ENCODE measurements around the gene CLMP. TPM values are rescaled to one million over a fixed set of nuclear protein-coding genes. Genes with fewer than 3 reads are reported as not detected.
"Not testable (repeated sequence)": the region's sequence is repeated elsewhere in the genome, so short reads cannot be mapped to it uniquely, and the experiment has no call there.

CLMP gene
- total RNA-seq, 1 donor from 2014 or later: 24.2 TPM

- no peak for DNase-seq
- Mint-ChIP-seq H3K4me1 (ENCODE audit: low read depth, unreplicated experiment) (no peaks in the 10 kb centered on the region), H3K9me3 (ENCODE audit: unreplicated experiment) (peaks cover 1% of the 10 kb centered on the region), H3K27ac (ENCODE audit: unreplicated experiment) (no peak overlapping the region), H3K4me3 (ENCODE audit: unreplicated experiment) (no peak overlapping the region), H3K36me3 (ENCODE audit: unreplicated experiment) (no peaks in the 10 kb centered on the region), H3K27me3 (ENCODE audit: unreplicated experiment) (peaks cover 3% of the 10 kb centered on the region)
- TF ChIP-seq CTCF (IDR thresholded peaks at IDR 0.05; ENCODE audit: partially characterized antibody, unreplicated experiment): no peak
Observed at GRCh38 chr11:123093739-123094138, 101.3 kb downstream of the CLMP start.

- no peak overlapping the region for H3K4me3 Mint-ChIP-seq (ENCODE audit: unreplicated experiment)
- no peak for DNase-seq
- TF ChIP-seq CTCF (IDR thresholded peaks at IDR 0.05; ENCODE audit: partially characterized antibody, unreplicated experiment): no peak
- peaks cover 1% of the 10 kb centered on the region for H3K9me3 Mint-ChIP-seq (ENCODE audit: unreplicated experiment)
- H3K36me3 Mint-ChIP-seq (ENCODE audit: unreplicated experiment): no peaks in the 10 kb centered on the region
- H3K27me3 Mint-ChIP-seq (ENCODE audit: unreplicated experiment): peaks cover 1% of the 10 kb centered on the region
- H3K4me1 Mint-ChIP-seq (ENCODE audit: low read depth, unreplicated experiment): peaks cover under 1% of the 10 kb centered on the region
- no peak overlapping the region for H3K27ac Mint-ChIP-seq (ENCODE audit: unreplicated experiment)
Observed at GRCh38 chr11:123091506-123091905, 103.5 kb downstream of the CLMP start.

- H3K27me3 Mint-ChIP-seq (ENCODE audit: unreplicated experiment); DNase-seq; H3K4me1 Mint-ChIP-seq (ENCODE audit: low read depth, unreplicated experiment); H3K4me3 Mint-ChIP-seq (ENCODE audit: unreplicated experiment); H3K27ac Mint-ChIP-seq (ENCODE audit: unreplicated experiment); H3K9me3 Mint-ChIP-seq (ENCODE audit: unreplicated experiment); H3K36me3 Mint-ChIP-seq (ENCODE audit: unreplicated experiment): not testable (repeated sequence)
Observed at GRCh38 chr11:123090168-123090567, 104.9 kb downstream of the CLMP start.

- H3K27me3 Mint-ChIP-seq (ENCODE audit: unreplicated experiment); DNase-seq; H3K4me1 Mint-ChIP-seq (ENCODE audit: low read depth, unreplicated experiment); H3K27ac Mint-ChIP-seq (ENCODE audit: unreplicated experiment); H3K36me3 Mint-ChIP-seq (ENCODE audit: unreplicated experiment); H3K4me3 Mint-ChIP-seq (ENCODE audit: unreplicated experiment); H3K9me3 Mint-ChIP-seq (ENCODE audit: unreplicated experiment): not testable (repeated sequence)
Observed at GRCh38 chr11:123088896-123089295, 106.2 kb downstream of the CLMP start.

- DNase-seq; H3K27me3 Mint-ChIP-seq (ENCODE audit: unreplicated experiment); H3K27ac Mint-ChIP-seq (ENCODE audit: unreplicated experiment); H3K36me3 Mint-ChIP-seq (ENCODE audit: unreplicated experiment); H3K4me3 Mint-ChIP-seq (ENCODE audit: unreplicated experiment); H3K9me3 Mint-ChIP-seq (ENCODE audit: unreplicated experiment); H3K4me1 Mint-ChIP-seq (ENCODE audit: low read depth, unreplicated experiment): not testable (repeated sequence)
Observed at GRCh38 chr11:123087657-123088056, 107.4 kb downstream of the CLMP start.

GRCh38 chr11:123086305-123086704, 108.7 kb downstream of the CLMP start:
- Mint-ChIP-seq H3K27me3 (ENCODE audit: unreplicated experiment) (peaks cover 5% of the 10 kb centered on the region), H3K9me3 (ENCODE audit: unreplicated experiment) (peaks cover 1% of the 10 kb centered on the region), H3K4me1 (ENCODE audit: low read depth, unreplicated experiment) (peaks cover 6% of the 10 kb centered on the region), H3K27ac (ENCODE audit: unreplicated experiment) (no peak overlapping the region), H3K36me3 (ENCODE audit: unreplicated experiment) (peaks cover 7% of the 10 kb centered on the region), H3K4me3 (ENCODE audit: unreplicated experiment) (no peak overlapping the region)
- DNase-seq: no peak
- TF ChIP-seq CTCF (IDR thresholded peaks at IDR 0.05; ENCODE audit: partially characterized antibody, unreplicated experiment): no peak

DNA sequence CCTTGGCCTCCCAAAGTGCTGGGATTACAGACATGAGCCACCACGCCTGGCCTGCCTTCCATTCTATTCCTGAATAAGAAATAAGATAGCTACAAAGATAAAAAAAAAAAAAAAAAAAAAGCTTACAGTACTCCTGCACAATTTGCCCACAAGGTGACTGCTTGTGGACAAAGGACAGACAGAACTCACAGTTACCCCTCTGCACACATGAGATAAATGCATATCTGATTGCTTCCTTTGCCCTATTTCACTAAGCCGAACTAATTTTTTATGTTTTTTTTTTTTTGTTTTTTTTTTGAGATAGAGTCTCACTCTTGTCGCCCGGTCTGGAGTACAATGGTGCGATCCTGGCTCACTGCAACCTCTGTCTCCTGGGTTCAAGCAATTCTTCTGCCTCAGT, 109.6 kb downstream of the CLMP start:
- Mint-ChIP-seq H3K36me3 (ENCODE audit: unreplicated experiment) (peaks cover 7% of the 10 kb centered on the region), H3K4me1 (ENCODE audit: low read depth, unreplicated experiment) (peaks cover 6% of the 10 kb centered on the region), H3K27me3 (ENCODE audit: unreplicated experiment) (peaks cover 5% of the 10 kb centered on the region), H3K27ac (ENCODE audit: unreplicated experiment) (no peak overlapping the region), H3K9me3 (ENCODE audit: unreplicated experiment) (peaks cover under 1% of the 10 kb centered on the region), H3K4me3 (ENCODE audit: unreplicated experiment) (no peak overlapping the region)
- DNase-seq: no peak
- no peak for TF ChIP-seq CTCF (IDR thresholded peaks at IDR 0.05; ENCODE audit: partially characterized antibody, unreplicated experiment)

All from glutamatergic neuron (in vitro differentiated cells).